HG03439 (cell line): Measurements from ENCODE around the gene RNF112.
A peak's percentile ranks its signal among the peaks of the same experiment; 100 is the strongest.

Source experiments
- ATAC-seq: cut with Tn5 transposase; IDR thresholded peaks from one replicate; pipeline ENCODE4 v1.9.1; 2021; ENCODE audit warnings: mild to moderate bottlenecking, moderate library complexity; ENCODE audit not compliant: unreplicated experiment

Gene RNF112

GRCh38 chr17:19372866-19373504 lies 38.0 kb upstream of the RNF112 start:
- ATAC-seq, result no peak

DNA sequence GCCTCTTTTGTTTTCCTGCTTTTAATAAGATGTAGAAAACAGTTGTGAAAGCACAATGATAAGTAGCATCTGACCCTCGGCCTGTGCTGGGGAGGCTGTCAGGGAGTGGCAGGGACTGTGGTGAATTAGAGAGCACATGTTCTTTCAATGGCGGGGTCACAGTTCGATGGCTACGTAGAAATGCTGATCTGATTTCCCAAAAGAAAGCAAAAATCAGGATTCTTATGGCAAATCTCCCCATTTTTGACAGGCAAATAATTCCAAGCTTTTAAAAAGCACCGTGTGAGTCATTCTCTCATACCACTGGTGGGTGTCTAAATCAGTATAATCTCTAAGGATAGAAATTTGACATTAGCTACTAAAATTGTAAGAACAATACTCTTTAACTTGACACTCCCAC lies 36.9 kb upstream of the RNF112 start:
- ATAC-seq, result no peak

- ATAC-seq, result no peak
Observed at GRCh38 chr17:19375732-19376131, 35.3 kb upstream of the RNF112 start.

DNA sequence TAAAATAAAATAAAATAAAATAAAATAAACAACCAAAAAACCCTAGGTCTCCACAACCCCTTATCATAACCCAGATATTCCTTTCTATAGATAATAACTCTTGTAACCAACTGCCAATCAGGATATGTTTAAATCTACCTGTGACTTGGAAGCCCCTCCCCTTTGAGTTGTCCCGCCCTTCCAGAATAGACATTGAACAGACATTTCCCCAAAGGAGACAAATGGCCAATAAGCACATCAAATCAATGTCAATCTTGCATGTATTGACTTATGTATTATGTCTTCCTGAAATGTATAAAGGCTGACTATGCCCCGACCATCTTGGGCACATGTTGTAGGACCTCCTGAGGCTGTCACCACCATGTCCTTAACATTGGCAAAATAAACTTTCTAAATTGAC lies 34.2 kb upstream of the RNF112 start:
- ATAC-seq, result no peak

DNA sequence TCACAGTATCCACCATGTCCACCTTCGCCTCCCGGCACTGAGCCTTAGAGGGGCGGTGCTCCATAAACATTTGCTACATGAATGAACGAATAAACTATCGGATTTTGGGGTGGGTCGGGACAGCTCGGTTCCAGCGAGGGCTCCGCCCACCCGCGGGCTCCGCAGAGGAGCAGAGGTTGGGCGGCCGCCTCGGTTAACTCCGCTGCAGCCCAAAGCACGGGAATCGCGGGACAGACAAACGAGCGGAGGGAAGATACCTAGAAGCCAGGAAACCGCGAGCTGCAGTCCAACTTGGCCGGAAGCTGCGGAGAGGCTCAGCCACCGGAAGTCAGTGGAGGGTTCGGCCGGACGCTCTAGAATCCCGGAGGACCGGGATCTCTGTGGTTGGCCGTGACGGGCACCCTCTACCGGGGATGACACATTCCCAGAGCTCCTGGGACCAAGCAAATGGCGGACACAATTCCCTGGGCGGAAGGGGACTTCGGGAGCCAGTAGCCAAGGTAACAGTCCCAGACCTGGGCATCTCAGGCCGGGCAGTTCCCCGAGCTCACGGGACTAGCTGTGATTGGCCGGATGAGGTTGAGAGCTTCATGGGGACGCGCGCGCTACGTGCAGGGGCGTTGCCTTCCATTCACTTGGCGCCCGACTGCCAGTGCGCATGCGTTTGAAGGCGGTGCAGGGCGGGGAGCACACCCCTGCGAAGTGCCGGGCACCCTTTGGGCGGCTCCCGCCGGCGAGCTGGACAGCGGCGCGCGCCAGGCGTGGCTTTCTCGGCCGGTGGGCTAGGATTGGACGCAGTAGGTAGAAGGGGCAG lies 33.2 kb upstream of the RNF112 start:
- peak; percentile 92 for ATAC-seq

DNA sequence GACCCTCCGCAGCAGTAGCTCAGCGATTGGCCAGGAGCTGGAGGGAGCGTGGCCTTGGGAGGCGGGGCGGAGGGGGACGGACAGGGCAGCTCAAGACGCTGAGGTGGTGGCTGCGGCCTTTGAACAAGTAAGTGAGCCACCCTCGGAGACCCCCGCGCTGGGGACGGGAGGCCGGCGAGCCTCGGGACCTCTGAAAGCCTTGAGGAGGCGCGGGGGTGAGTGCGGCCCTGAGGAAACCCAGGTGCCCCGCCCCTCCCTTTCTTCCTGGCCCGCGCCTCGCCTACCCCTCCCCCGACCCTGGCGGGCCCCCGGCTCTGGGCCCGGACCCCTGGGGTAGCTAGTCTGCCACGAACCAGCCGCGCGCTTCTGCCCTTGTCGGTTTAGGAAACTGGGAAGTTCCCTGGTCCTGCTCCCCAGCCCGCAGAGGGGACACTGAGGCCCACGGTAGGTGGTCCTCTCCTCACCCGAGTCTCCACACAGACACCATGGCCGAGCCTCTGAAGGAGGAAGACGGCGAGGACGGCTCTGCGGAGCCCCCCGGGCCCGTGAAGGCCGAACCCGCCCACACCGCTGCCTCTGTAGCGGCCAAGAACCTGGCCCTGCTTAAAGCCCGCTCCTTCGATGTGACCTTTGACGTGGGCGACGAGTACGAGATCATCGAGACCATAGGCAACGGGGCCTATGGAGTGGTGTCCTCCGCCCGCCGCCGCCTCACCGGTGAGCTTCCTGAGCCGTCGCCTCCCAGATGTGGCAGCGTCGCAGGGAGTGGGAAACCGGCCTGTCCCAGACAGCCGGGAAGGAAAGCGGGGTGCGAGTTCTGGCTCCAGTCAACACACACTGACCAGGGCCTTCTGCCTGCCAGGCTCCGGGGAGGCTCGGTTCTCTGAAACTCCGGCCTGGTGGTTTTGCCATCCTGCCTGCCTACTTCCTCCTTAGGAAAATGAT lies 32.3 kb upstream of the RNF112 start, which contains the start of gene MAPK7:
TSS of gene MAPK7 (plus strand) at position 83 of the 945 bp plus-strand sequence. CDS start at position 486, 403 bp downstream.
- ATAC-seq, result no peak

DNA sequence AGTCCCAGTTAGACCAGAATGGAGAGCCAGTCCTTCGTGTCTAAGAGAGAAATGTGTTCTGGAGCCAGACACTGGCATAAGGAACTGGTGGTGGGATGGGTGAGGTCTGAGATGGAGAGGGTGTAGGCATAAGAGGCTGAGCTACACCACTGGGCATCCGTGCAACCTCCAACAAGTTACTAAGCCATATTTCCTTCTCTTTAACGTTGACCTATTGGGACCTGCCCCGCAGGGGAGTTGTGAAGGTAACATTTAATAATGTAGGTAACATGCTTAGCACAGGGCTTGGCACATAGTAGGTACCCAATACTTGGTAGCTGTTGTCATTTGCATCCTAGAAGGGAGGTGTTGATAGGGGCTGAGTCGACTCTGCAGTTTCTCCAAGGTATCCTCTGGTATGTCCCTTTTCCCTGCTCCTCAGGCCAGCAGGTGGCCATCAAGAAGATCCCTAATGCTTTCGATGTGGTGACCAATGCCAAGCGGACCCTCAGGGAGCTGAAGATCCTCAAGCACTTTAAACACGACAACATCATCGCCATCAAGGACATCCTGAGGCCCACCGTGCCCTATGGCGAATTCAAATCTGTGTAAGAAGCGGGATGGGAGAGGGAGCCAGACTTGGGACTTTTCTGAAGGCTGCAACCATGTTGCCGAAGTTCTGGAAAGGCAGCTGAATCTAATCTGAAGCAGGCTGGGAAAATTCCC lies 31.5 kb upstream of the RNF112 start:
- ATAC-seq, result no peak

DNA sequence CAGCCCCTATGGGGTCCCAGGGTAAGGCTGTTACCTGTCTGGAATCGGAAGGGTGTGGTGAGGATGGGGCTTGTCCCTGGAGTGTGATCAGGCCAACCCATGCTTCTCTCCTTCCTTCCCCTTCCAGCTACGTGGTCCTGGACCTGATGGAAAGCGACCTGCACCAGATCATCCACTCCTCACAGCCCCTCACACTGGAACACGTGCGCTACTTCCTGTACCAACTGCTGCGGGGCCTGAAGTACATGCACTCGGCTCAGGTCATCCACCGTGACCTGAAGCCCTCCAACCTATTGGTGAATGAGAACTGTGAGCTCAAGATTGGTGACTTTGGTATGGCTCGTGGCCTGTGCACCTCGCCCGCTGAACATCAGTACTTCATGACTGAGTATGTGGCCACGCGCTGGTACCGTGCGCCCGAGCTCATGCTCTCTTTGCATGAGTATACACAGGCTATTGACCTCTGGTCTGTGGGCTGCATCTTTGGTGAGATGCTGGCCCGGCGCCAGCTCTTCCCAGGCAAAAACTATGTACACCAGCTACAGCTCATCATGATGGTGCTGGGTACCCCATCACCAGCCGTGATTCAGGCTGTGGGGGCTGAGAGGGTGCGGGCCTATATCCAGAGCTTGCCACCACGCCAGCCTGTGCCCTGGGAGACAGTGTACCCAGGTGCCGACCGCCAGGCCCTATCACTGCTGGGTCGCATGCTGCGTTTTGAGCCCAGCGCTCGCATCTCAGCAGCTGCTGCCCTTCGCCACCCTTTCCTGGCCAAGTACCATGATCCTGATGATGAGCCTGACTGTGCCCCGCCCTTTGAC lies 30.3 kb upstream of the RNF112 start:
- ATAC-seq, result no peak

DNA sequence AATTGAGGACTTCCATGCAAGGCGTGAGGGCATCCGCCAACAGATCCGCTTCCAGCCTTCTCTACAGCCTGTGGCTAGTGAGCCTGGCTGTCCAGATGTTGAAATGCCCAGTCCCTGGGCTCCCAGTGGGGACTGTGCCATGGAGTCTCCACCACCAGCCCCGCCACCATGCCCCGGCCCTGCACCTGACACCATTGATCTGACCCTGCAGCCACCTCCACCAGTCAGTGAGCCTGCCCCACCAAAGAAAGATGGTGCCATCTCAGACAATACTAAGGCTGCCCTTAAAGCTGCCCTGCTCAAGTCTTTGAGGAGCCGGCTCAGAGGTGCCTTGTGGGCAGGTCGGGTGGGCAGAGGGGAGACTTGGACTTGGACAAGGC lies 29.7 kb upstream of the RNF112 start:
- no peak for ATAC-seq

GRCh38 chr17:19381741-19382444 lies 29.1 kb upstream of the RNF112 start:
- ATAC-seq, result no peak

DNA sequence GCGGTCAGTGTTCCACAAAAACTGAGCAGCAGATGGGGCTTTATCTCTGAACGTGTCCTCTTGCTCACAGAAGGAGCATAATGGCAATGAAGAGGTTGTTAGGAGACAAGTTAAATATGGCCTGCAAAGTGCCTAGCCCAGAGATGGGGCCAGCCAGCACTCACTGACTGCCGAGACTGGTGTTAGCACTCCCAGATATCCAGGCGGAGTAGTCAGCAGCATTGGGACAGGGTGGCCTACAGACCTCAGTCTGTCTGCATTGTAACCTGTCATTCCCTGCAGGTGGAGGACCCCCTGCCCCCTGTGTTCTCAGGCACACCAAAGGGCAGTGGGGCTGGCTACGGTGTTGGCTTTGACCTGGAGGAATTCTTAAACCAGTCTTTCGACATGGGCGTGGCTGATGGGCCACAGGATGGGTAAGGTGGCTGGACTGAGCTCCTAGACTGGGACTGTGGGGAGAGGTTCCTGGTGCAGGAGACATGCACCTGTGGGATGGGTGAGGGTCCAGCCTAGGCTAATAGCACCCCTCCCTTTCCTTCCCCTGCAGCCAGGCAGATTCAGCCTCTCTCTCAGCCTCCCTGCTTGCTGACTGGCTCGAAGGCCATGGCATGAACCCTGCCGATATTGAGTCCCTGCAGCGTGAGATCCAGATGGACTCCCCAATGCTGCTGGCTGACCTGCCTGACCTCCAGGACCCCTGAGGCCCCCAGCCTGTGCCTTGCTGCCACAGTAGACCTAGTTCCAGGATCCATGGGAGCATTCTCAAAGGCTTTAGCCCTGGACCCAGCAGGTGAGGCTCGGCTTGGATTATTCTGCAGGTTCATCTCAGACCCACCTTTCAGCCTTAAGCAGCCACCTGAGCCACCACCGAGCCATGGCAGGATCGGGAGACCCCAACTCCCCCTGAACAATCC lies 28.2 kb upstream of the RNF112 start:
- no peak for ATAC-seq

DNA sequence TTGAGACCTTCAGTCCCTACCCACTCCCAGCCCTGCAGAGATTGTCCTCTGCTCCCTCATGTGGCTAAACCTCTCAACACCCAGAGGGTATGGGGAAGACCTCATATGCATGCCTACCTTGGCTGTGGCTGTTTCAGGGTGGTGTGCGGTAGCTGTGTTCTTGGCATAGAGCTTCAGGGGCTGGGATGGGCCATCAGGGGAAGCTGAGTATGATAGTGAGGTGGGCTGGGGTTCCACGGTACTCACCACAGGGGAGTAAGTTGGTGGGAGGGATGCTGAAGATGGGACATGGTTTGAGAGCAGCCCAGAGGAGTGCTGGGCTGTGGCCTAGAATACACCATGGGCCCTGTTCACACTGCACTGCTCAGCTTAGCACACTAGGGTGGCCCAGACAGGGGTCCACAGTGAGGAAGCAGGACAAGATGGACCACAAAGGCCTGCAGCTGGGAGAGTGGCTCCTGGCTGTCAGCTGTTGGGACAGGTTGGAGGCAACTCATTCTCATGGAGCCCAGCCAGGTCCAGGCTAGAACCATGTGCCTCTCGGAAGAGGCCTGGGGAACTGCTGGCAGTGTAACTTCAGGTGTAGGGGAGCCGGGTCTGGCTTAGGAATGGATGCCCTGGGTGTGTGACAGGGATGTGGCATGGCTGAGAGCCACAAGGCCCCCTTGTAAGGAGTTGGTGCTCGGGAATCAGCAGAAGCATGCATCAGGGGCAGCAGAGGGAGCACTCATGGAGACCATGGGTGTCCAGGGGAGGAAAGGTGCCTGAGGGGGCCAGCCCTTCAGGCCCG lies 27.2 kb upstream of the RNF112 start:
- no peak for ATAC-seq

GRCh38 chr17:19384723-19385391 lies 26.2 kb upstream of the RNF112 start:
- ATAC-seq, result no peak

GRCh38 chr17:19385521-19385983 lies 25.5 kb upstream of the RNF112 start:
- no peak for ATAC-seq

DNA sequence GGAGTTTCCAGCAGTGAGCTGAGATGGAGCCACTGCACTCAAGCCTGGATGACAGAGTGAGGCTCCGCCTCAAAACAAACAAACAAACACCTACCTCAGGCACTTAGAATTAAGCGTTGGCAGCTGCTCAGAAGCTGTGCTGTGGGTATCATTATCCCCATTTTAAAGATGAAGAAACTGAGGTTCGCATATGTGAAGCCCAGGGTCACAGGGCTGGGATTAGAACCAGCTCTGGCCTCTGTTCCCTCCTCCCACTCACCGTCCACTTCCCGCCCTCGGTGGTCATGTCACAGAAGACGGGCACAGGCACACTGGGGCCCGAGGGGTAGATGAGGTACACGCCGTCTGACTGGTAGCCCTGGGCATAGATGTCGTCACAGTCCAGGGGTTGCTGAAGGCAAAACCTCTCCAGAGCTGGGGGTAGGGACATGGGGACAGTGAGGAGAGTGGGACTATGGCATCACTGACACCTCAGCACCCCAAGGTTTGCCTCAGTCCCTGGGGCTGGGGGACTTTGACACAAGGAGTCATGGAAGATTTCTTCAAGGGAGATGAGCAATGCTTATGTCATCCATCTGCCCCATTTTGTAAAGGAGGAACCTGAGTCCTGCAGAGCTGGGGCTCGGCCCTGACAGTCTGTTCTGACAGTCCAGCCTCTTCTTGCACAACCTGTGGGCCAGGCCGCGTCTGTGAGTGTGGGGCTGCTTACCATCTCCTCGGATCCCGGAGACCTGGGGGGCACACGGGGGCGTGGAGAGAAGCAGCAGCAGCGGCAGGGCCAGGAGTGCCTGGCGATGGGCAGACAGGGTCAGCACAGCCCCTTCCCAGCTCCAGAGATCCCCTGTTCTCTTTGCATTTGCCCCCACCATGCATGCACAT lies 24.7 kb upstream of the RNF112 start:
- ATAC-seq, result no peak
